Epithelial cell of esophagus (primary cell): Measurements from ENCODE around the gene THSD7B.

Experiments used
- DNase-seq: peaks from one replicate; pipeline ENCODE4 v3.0.0; 2010; ENCODE audit warnings: low read depth
- H3K4me3 ChIP-seq: 2 replicates; pipeline ENCODE4 v1.5.1; 2011; ENCODE audit warnings: mild to moderate bottlenecking, low read length, control low read depth
- CTCF ChIP-seq: IDR thresholded peaks from 2 replicates; pipeline ENCODE4 v1.5.1; 2011; ENCODE audit warnings: low read depth, mild to moderate bottlenecking, low read length, control low read depth, inconsistent platforms; ENCODE audit not compliant: insufficient read depth; ENCODE audit errors: missing control alignments

THSD7B gene

GRCh38 chr2:137718786-137719185 is 953.4 kb downstream of the THSD7B start:
- TF ChIP-seq CTCF: no peak
- DNase-seq: no peak
- H3K4me3 ChIP-seq: no peak overlapping the region

GRCh38 chr2:137721733-137722132 is 956.4 kb downstream of the THSD7B start:
- no peak for DNase-seq
- no peak for TF ChIP-seq CTCF
- no peak overlapping the region for H3K4me3 ChIP-seq

GRCh38 chr2:137724912-137725311 is 959.6 kb downstream of the THSD7B start:
- TF ChIP-seq CTCF: no peak
- no peak for DNase-seq
- no peak overlapping the region for H3K4me3 ChIP-seq
